Measurements from ENCODE around the gene CEP44. TPM values are rescaled to one million over a fixed set of nuclear protein-coding genes. Genes with fewer than 3 reads are reported as not detected.

Gene CEP44
- polyA plus RNA-seq, 1 donor from 2014 or later = 19.3 TPM

DNA sequence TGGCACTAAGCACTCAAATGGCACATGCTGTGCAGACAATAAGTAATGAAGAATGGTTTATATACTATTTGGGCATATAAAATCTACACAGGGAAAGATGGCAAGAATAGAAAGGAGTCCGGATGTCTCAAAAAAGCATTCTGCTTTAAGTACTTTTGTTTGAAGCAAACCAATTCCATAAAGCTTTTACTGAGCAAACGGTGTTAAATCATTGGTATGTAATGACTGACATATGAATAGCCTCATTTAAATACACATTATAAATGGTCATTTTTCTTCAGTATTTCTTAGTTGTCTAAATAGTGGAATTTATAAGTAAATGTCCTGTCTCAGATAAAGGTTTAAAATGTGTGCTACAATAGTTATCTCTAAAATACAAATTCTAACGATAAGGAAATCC is 6.3 kb upstream of the CEP44 start:
- Histone ChIP-seq H4K20me1 (ENCODE audit: insufficient read depth) (no peaks in the 10 kb centered on the region), H3K9me3 (ENCODE audit: low read length) (no peaks in the 10 kb centered on the region), H3K36me3 (ENCODE audit: insufficient read depth, low read length) (no peaks in the 10 kb centered on the region), H3K4me3 (ENCODE audit: low read length) (no peak overlapping the region), H3F3A (ENCODE audit: insufficient read depth, low read length, poor library complexity, severe bottlenecking) (no peaks in the 10 kb centered on the region), H3K27me3 (ENCODE audit: insufficient read depth, low read depth, low read length) (no peaks in the 10 kb centered on the region), H3K4me2 (ENCODE audit: low read length) (no peak overlapping the region), H3K9ac (ENCODE audit: low read length) (no peak overlapping the region), H2AFZ (ENCODE audit: low read depth, low read length) (no peak overlapping the region), H3K9me2 (ENCODE audit: insufficient read depth, low read length) (no peaks in the 10 kb centered on the region), H3K27ac (ENCODE audit: low read length) (no peak overlapping the region), H3K79me2 (replicated peaks; ENCODE audit: insufficient read depth, low read length) (peaks cover 49% of the 10 kb centered on the region)
- TF ChIP-seq SMC3 (conservative IDR thresholded peaks at IDR 0.05; ENCODE audit: poor library complexity) (no peak), MXI1 (conservative IDR thresholded peaks at IDR 0.05; ENCODE audit: poor library complexity, severe bottlenecking) (no peak), TAF1 (IDR thresholded peaks at IDR 0.05; ENCODE audit: low read depth) (no peak), REST (IDR thresholded peaks at IDR 0.05; ENCODE audit: borderline replicate concordance) (no peak), POLR2AphosphoS5 (IDR thresholded peaks at IDR 0.05) (no peak), EZH2 (IDR thresholded peaks at IDR 0.05; ENCODE audit: borderline replicate concordance, insufficient read depth, low read length, poor library complexity, severe bottlenecking) (no peak), EP300 (conservative IDR thresholded peaks at IDR 0.05; ENCODE audit: poor library complexity, severe bottlenecking) (no peak), RAD21 (conservative IDR thresholded peaks at IDR 0.05) (no peak)
- TF ChIP-seq, protein P1, sequence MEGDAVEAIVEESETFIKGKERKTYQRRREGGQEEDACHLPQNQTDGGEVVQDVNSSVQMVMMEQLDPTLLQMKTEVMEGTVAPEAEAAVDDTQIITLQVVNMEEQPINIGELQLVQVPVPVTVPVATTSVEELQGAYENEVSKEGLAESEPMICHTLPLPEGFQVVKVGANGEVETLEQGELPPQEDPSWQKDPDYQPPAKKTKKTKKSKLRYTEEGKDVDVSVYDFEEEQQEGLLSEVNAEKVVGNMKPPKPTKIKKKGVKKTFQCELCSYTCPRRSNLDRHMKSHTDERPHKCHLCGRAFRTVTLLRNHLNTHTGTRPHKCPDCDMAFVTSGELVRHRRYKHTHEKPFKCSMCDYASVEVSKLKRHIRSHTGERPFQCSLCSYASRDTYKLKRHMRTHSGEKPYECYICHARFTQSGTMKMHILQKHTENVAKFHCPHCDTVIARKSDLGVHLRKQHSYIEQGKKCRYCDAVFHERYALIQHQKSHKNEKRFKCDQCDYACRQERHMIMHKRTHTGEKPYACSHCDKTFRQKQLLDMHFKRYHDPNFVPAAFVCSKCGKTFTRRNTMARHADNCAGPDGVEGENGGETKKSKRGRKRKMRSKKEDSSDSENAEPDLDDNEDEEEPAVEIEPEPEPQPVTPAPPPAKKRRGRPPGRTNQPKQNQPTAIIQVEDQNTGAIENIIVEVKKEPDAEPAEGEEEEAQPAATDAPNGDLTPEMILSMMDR (IDR thresholded peaks at IDR 0.05; ENCODE audit: poor library complexity, severe bottlenecking) = no peak

DNA sequence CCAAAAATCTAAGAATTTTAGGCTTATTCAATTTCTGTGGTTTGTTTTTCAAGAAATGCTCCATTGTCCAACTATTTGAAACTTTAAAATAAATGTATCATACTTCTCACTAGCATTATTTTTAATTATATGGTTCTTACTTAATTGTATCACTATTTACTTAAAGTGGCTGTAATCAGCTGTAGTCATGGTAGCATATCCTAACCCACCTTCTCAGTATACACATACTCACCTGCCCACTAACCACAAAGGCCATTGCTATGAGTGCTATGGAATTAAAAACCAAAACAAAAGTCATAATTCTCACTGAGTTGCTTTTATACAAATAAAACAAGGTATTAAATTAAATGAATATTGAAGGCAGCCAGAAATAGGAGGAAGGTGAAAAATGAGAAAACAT is 5.2 kb upstream of the CEP44 start:
- Histone ChIP-seq H3K9ac (ENCODE audit: low read length) (no peak overlapping the region), H3K4me3 (ENCODE audit: low read length) (no peak overlapping the region), H3K79me2 (replicated peaks; ENCODE audit: insufficient read depth, low read length) (peaks cover 54% of the 10 kb centered on the region), H3K27ac (ENCODE audit: low read length) (no peak overlapping the region), H3F3A (ENCODE audit: insufficient read depth, low read length, poor library complexity, severe bottlenecking) (no peaks in the 10 kb centered on the region), H3K27me3 (ENCODE audit: insufficient read depth, low read depth, low read length) (no peaks in the 10 kb centered on the region), H2AFZ (ENCODE audit: low read depth, low read length) (no peak overlapping the region), H3K4me2 (ENCODE audit: low read length) (no peak overlapping the region), H3K9me2 (ENCODE audit: insufficient read depth, low read length) (no peaks in the 10 kb centered on the region), H4K20me1 (ENCODE audit: insufficient read depth) (no peaks in the 10 kb centered on the region), H3K36me3 (ENCODE audit: insufficient read depth, low read length) (no peaks in the 10 kb centered on the region), H3K9me3 (ENCODE audit: low read length) (no peaks in the 10 kb centered on the region)
- no peak for TF ChIP-seq EP300 (conservative IDR thresholded peaks at IDR 0.05; ENCODE audit: poor library complexity, severe bottlenecking)

Measured in neural cell (in vitro differentiated cells).